ENCODE measurements around the gene SORCS1. TPM values are rescaled to one million over a fixed set of nuclear protein-coding genes. Genes with fewer than 3 reads are reported as not detected.

Gene SORCS1
- polyA plus RNA-seq, 1 experiment: 0.02 TPM

DNA sequence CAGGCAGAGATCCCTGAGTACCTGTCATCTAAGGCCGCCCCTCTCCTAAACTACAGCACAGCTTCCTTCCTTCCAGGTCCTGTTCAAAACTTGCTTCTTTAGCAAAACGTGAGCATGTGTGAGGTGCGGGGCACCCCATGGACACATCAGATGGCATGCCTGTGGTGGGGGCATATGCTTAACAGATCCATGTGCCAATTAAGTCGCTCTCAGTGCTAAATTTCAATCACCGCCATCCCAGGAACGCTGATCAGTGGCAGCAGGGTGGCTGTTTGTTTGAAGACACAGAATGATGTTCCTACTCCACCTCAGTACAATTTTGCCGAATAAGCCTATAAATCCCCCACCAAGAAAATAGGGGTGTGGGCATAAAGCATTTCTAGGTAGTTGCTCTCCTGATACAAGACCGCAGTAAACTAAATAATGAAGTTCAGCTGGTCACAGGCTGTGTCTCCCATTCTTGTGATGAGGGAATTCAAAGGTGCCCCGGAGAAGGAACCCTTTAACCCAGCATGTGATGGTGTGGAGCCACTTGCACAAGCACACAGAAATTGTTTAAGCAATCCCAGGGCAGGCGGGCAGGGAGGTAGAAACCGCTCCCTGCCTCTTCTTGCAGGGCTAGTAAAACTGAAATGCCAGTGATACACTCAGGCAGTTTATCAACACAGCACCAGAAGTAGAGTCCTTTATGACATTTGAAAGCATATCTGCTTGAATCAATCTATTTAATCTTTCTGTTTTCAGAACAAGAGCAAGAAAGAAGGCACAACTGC, 205.7 kb downstream of the SORCS1 start:
- no peaks in the 10 kb centered on the region for H3K27me3 ChIP-seq (ENCODE audit: control insufficient read depth, insufficient read depth, low read length)
- ChIA-PET POLR2A (interaction anchor here (0.6 kb wide), 1 partner anchor 423 kb away, joined by 4 read pairs; no protein-coding TSS in a partner anchor), CTCF (no interaction called here)
- no peak overlapping the region for H3K4me3 ChIP-seq (ENCODE audit: low read depth, low read length)
- no peak overlapping the region for H3K27ac ChIP-seq (ENCODE audit: low read depth, low read length)
- no peak for DNase-seq (ENCODE audit: low read depth, low spot score)
- no peak for TF ChIP-seq CTCF (IDR thresholded peaks at IDR 0.05; ENCODE audit: low read depth, low read length)
- peaks cover 37% of the 10 kb centered on the region for H3K9me3 ChIP-seq (ENCODE audit: control insufficient read depth, insufficient read depth, low read length)

DNA sequence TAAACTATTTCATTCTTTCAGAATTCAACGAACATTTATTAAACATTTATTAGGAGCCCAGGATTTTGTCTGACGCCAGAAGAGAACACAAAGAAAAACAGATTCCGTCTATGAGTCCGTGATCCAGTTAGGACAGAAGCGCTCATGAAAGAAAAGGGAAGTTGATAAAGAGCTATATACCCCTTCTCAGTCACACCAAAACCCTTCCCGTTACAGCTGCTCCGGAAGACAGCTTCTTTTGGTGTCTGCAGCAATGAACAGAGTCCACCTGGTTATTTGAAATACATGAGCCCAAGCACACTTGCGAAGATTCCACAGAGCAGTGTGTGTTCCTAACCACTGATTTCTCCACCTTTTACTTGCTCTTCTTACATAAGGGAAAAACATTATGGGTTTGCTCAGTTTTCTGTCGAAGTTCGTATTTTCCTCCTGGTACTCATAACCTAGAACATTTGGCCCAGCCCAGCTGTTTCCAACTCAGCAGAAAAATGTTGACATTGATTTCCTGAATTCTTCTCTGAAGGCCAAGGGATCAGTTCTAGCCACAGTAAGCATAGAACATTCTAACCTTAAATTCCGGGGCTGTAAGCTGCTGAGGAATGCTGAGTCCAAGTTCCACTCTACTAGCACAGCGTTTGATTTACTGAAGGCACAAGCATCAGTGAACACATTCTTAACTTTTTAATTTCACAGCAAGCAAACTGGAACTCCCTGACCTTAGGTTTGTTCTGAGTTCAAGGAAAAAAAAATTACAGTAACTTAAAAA, 206.5 kb downstream of the SORCS1 start:
- Histone ChIP-seq H3K27ac (ENCODE audit: low read depth, low read length) (no peak overlapping the region), H3K27me3 (ENCODE audit: control insufficient read depth, insufficient read depth, low read length) (no peaks in the 10 kb centered on the region), H3K9me3 (ENCODE audit: control insufficient read depth, insufficient read depth, low read length) (peaks cover 37% of the 10 kb centered on the region), H3K4me3 (ENCODE audit: low read depth, low read length) (no peak overlapping the region)
- no peak for DNase-seq (ENCODE audit: low read depth, low spot score)
- POLR2A ChIA-PET: interaction anchor here (0.6 kb wide), 1 partner anchor 422 kb away, joined by 4 read pairs; no protein-coding TSS in a partner anchor
- CTCF ChIA-PET: no interaction called here
- no peak for TF ChIP-seq CTCF (IDR thresholded peaks at IDR 0.05; ENCODE audit: low read depth, low read length)

GRCh38 chr10:106956216-106956915, 208.1 kb downstream of the SORCS1 start:
- Histone ChIP-seq H3K27ac (ENCODE audit: low read depth, low read length) (no peak overlapping the region), H3K4me3 (ENCODE audit: low read depth, low read length) (no peak overlapping the region), H3K27me3 (ENCODE audit: control insufficient read depth, insufficient read depth, low read length) (no peaks in the 10 kb centered on the region), H3K9me3 (ENCODE audit: control insufficient read depth, insufficient read depth, low read length) (peaks cover 36% of the 10 kb centered on the region)
- ChIA-PET CTCF (no interaction called here), POLR2A (no interaction called here)
- TF ChIP-seq CTCF (IDR thresholded peaks at IDR 0.05; ENCODE audit: low read depth, low read length): no peak
- DNase-seq (ENCODE audit: low read depth, low spot score): no peak

- no peak for DNase-seq (ENCODE audit: low read depth, low spot score)
- no peak overlapping the region for H3K27ac ChIP-seq (ENCODE audit: low read depth, low read length)
- ChIA-PET CTCF (no interaction called here), POLR2A (no interaction called here)
- H3K27me3 ChIP-seq (ENCODE audit: control insufficient read depth, insufficient read depth, low read length): no peaks in the 10 kb centered on the region
- H3K9me3 ChIP-seq (ENCODE audit: control insufficient read depth, insufficient read depth, low read length): peaks cover 36% of the 10 kb centered on the region
- H3K4me3 ChIP-seq (ENCODE audit: low read depth, low read length): no peak overlapping the region
- TF ChIP-seq CTCF (IDR thresholded peaks at IDR 0.05; ENCODE audit: low read depth, low read length): no peak
Measured at GRCh38 chr10:106955133-106955532, 209.4 kb downstream of the SORCS1 start.

Measured in AG04450 (cell line).